Vagina (tissue), 2 donors: ENCODE results near the gene SORCS2.

Experiments used
- POLR2AphosphoS5 ChIP-seq, 2 donors: sonication (generic); formaldehyde crosslinking; IDR thresholded peaks; one replicate each; pipeline ENCODE4 v1.9.0; 2017; ENCODE audit warnings: antibody characterized with exemption in 2 of 2, mild to moderate bottlenecking in 2 of 2, low read depth in 1 of 2; ENCODE audit not compliant: insufficient read depth in 1 of 2
- TF ChIP-seq, protein P1 (sequence below), 3 experiments: fragments of 450-650 bp in 2 of 3; fragments of 200-600 bp in 1 of 3; sonication (generic) in 1 of 3; IDR thresholded peaks; one replicate each; pipeline ENCODE4 v1.5.1; 2017 to 2019; ENCODE audit warnings: antibody characterized with exemption in 3 of 3, mild to moderate bottlenecking in 2 of 3, moderate library complexity in 2 of 3

DNA sequence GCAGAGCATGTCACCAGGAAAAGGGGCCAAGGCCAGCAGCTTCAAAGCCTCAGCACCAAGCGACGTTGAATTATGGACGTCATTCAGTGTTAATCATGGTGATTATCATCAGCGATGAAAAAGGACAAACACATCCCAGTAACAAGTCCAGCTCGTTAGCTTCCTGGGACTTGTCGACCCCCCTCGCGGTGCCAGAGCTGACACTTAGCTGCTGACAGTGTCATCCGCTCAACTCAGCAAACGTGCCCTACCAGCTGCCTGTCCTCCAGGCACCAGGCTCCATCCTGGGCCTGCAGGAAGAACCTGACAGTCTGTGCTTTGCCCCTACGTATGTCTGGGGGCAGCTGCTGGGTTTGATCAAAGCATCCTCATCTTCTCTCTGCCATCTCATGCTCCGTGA, 379.4 kb downstream of the SORCS2 start:
- TF ChIP-seq POLR2AphosphoS5 (IDR thresholded peaks at IDR 0.05; ENCODE audit: insufficient read depth in 1 of 2, low read depth in 1 of 2), result no peak
- TF ChIP-seq, protein P1, sequence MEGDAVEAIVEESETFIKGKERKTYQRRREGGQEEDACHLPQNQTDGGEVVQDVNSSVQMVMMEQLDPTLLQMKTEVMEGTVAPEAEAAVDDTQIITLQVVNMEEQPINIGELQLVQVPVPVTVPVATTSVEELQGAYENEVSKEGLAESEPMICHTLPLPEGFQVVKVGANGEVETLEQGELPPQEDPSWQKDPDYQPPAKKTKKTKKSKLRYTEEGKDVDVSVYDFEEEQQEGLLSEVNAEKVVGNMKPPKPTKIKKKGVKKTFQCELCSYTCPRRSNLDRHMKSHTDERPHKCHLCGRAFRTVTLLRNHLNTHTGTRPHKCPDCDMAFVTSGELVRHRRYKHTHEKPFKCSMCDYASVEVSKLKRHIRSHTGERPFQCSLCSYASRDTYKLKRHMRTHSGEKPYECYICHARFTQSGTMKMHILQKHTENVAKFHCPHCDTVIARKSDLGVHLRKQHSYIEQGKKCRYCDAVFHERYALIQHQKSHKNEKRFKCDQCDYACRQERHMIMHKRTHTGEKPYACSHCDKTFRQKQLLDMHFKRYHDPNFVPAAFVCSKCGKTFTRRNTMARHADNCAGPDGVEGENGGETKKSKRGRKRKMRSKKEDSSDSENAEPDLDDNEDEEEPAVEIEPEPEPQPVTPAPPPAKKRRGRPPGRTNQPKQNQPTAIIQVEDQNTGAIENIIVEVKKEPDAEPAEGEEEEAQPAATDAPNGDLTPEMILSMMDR (IDR thresholded peaks at IDR 0.05), result no peak
